ENCODE measurements around the gene CSAD.
A peak's percentile ranks its signal among the peaks of the same experiment; 100 is the strongest.

CSAD gene

GRCh38 chr12:53218551-53219291, 38.0 kb upstream of the CSAD start:
- Histone ChIP-seq H4K20me1 (peaks cover 5% of the 10 kb centered on the region; the same call in 1 of the 2 replicates), H3K9ac (peak overlapping the region; percentile 77), H3K4me1 (peaks cover 77% of the 10 kb centered on the region), H3K4me3 (peak overlapping the region; percentile 74), H3K27ac (no peak overlapping the region), H3K4me2 (peak overlapping the region; percentile 93), H3K9me3 (no peaks in the 10 kb centered on the region), H3K27me3 (no peaks in the 10 kb centered on the region), H3K36me3 (0 out of 2 replicates have a peak, but pooled peaks cover 2% of the 10 kb centered on the region)
- no peak for TF ChIP-seq Cebpa-rat (IDR thresholded peaks at IDR 0.05)

DNA sequence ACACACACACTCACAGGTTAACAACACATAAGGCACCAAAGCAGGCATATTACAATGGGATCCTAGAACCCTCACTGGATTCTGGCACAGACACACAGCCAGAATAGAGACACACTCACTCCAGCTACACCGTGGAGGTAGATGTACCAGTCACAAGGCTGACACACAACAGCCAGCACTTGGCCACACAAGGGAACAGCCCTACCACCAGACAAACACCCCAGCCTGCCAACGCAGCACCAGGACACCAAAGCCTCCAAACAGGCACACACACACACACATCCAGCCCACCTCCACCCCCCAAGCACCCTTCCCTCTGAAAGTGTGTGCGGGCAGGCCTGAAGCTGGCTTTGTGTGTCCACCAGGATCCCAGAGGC, 37.2 kb upstream of the CSAD start:
- Histone ChIP-seq H3K9me3 (no peaks in the 10 kb centered on the region), H3K27ac (peak overlapping the region; percentile 64), H4K20me1 (peaks cover 5% of the 10 kb centered on the region; the same call in 1 of the 2 replicates), H3K9ac (peak overlapping the region; percentile 46; the same call in 1 of the 2 replicates), H3K36me3 (peaks cover 9% of the 10 kb centered on the region), H3K4me3 (no peak overlapping the region), H3K4me1 (peaks cover 77% of the 10 kb centered on the region), H3K27me3 (no peaks in the 10 kb centered on the region), H3K4me2 (peak overlapping the region; percentile 93)
- TF ChIP-seq Cebpa-rat (IDR thresholded peaks at IDR 0.05) = no peak

- Histone ChIP-seq H3K9ac (peak overlapping the region; percentile 46; the same call in 1 of the 2 replicates), H3K27me3 (no peaks in the 10 kb centered on the region), H3K4me1 (peaks cover 72% of the 10 kb centered on the region), H3K27ac (peak overlapping the region; percentile 64), H3K4me2 (peak overlapping the region; percentile 93), H4K20me1 (peaks cover 5% of the 10 kb centered on the region; the same call in 1 of the 2 replicates), H3K4me3 (no peak overlapping the region), H3K9me3 (no peaks in the 10 kb centered on the region), H3K36me3 (peaks cover 15% of the 10 kb centered on the region)
- peak; percentile 85 for TF ChIP-seq Cebpa-rat (IDR thresholded peaks at IDR 0.05)
These were observed 36.6 kb upstream of the CSAD start for GRCh38 chr12:53217051-53217930.

DNA sequence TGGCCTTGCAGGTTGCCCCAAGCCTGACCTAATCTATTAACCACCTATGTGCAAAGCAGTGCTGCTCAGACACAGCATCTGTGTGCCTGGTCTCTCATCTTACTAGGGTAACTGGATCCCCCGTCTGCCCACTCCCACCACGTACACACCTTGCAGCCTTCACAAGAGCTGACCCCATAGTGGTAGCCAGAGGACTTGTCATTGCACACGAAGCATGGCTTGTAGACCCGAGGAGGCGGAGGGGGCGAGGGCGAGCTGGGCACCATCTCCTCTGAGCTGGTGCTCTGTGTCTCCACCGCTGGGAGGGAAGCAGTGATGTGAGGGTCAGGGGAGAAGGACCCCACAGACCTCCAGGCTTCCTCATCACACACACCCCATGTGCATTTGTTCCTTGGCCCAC, 34.8 kb upstream of the CSAD start:
- H3K27me3 ChIP-seq = no peaks in the 10 kb centered on the region
- peaks cover 80% of the 10 kb centered on the region for H3K4me1 ChIP-seq
- no peaks in the 10 kb centered on the region for H3K9me3 ChIP-seq
- H3K4me2 ChIP-seq = peak overlapping the region; percentile 93
- no peak for TF ChIP-seq Cebpa-rat (IDR thresholded peaks at IDR 0.05)
- peak overlapping the region; percentile 69 for H3K27ac ChIP-seq
- peaks cover 33% of the 10 kb centered on the region for H3K36me3 ChIP-seq
- peak overlapping the region; percentile 46 for H3K9ac ChIP-seq
- peaks cover 5% of the 10 kb centered on the region; the same call in 1 of the 2 replicates for H4K20me1 ChIP-seq
- H3K4me3 ChIP-seq = no peak overlapping the region

DNA sequence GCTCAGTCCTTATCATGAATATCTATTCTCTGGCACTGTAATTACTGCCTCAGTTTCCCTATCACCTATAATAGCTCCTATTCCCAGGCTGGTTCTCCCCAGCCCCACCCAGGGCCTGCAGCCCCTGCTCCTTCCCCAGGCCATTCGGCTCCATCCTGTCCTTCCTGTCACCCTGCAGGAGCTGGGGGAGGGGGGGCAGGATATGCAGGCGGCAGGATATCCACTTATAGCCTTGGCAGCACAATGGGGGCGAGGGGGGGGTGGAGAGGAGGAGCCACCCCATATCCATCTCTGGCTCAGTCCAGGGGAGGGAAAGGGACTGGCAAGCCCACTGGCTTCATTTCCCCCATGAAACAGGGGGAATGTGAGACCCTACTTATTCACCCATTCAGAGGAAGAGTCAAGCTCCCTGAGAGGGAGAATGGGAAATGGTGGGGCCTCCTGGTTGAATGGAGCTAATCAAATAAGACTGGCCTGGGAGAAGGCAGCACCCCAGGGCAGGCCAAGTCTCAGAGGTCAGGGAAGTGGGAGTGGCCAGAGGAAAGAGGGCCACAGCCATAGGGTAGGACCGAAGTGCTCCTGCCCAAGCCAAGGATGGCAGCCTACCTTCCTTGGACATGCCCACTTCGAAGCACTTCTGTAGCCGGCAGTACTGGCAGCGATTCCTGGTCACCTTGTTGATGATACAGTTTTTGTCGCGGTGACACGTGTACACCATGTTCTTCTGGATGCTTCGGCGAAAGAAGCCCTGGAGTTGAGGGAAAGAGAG, 34.1 kb upstream of the CSAD start:
- Histone ChIP-seq H3K9me3 (no peaks in the 10 kb centered on the region), H4K20me1 (peaks cover 5% of the 10 kb centered on the region; the same call in 1 of the 2 replicates), H3K9ac (peak overlapping the region; percentile 46), H3K4me3 (no peak overlapping the region), H3K4me1 (peaks cover 86% of the 10 kb centered on the region), H3K4me2 (peak overlapping the region; percentile 93), H3K36me3 (peaks cover 36% of the 10 kb centered on the region), H3K27ac (peak overlapping the region; percentile 69), H3K27me3 (no peaks in the 10 kb centered on the region)
- no peak for TF ChIP-seq Cebpa-rat (IDR thresholded peaks at IDR 0.05)

DNA sequence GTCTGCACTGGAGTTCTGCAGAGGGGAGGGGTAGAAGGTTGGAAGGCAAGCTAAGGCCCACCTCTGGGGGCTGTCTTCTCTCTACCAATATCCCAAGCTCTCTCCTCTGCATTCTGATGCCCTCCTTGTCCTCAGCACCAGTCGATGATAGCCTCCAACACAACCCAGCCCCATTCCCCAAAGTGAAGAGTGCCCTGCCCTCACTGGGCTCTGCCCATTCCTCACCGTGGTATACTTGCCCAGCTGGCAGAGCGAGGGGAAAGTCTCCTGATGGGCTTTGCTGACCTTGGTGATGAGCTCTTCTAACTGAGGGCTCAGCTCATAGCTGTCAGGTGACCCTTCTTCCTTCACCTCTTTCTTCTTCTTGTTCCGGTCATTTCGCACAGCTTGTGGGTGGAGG, 33.5 kb upstream of the CSAD start:
- peaks cover 36% of the 10 kb centered on the region for H3K36me3 ChIP-seq

GRCh38 chr12:53213348-53213747, 32.6 kb upstream of the CSAD start:
- H3K4me2 ChIP-seq = peak overlapping the region; percentile 93

More for the DNA sequence above, 33.5 kb upstream of the CSAD start:
- H4K20me1 ChIP-seq = peaks cover 3% of the 10 kb centered on the region; the same call in 1 of the 2 replicates
- no peak overlapping the region for H3K4me3 ChIP-seq
- H3K27ac ChIP-seq = peak overlapping the region; percentile 69
- peak overlapping the region; percentile 93 for H3K4me2 ChIP-seq
- H3K9me3 ChIP-seq = no peaks in the 10 kb centered on the region
- no peaks in the 10 kb centered on the region for H3K27me3 ChIP-seq
- H3K4me1 ChIP-seq = peaks cover 87% of the 10 kb centered on the region
- no peak for TF ChIP-seq Cebpa-rat (IDR thresholded peaks at IDR 0.05)
- peak overlapping the region; percentile 46 for H3K9ac ChIP-seq

GRCh38 chr12:53212931-53213330, 32.2 kb upstream of the CSAD start:
- Histone ChIP-seq H3K9me3 (no peaks in the 10 kb centered on the region), H3K36me3 (peaks cover 36% of the 10 kb centered on the region), H3K27ac (no peak overlapping the region), H3K27me3 (no peaks in the 10 kb centered on the region), H3K4me2 (peak overlapping the region; percentile 93; the same call in 1 of the 2 replicates), H3K9ac (no peak overlapping the region), H4K20me1 (no peaks in the 10 kb centered on the region), H3K4me1 (peaks cover 88% of the 10 kb centered on the region), H3K4me3 (no peak overlapping the region)
- TF ChIP-seq Cebpa-rat (IDR thresholded peaks at IDR 0.05) = no peak

More at GRCh38 chr12:53213348-53213747, 32.6 kb upstream of the CSAD start:
- TF ChIP-seq Cebpa-rat (IDR thresholded peaks at IDR 0.05) = no peak
- Histone ChIP-seq H4K20me1 (no peaks in the 10 kb centered on the region), H3K9ac (no peak overlapping the region), H3K27me3 (no peaks in the 10 kb centered on the region), H3K4me1 (peaks cover 88% of the 10 kb centered on the region), H3K36me3 (peaks cover 36% of the 10 kb centered on the region), H3K4me3 (no peak overlapping the region), H3K9me3 (no peaks in the 10 kb centered on the region), H3K27ac (no peak overlapping the region; the same call in 1 of the 2 replicates)

Measured in BLaER1 (cell line).